Measurements from ENCODE around the gene RASGRP1.

Gene RASGRP1

GRCh38 chr15:38514601-38515000, 50.0 kb downstream of the RASGRP1 start:
- DNase-seq: no peak
- Histone ChIP-seq H3K9me3 (ENCODE audit: control extremely low read depth in 1 of 5, control insufficient read depth in 4 of 5, insufficient read depth in 2 of 5, low read depth in 1 of 5, low read length in 4 of 5) (no peaks in the 10 kb centered on the region), H3K36me3 (ENCODE audit: control insufficient read depth in 4 of 4, insufficient read depth in 4 of 4, low read length in 3 of 4) (peaks cover 0 to 10% (median 5%) of the 10 kb centered on the region in 4 experiments), H3K27me3 (replicated peaks in 2 of 5; ENCODE audit: control insufficient read depth in 4 of 5, insufficient read depth in 5 of 5, low read length in 4 of 5) (no peaks in the 10 kb centered on the region), H3K27ac (ENCODE audit: insufficient read depth in 1 of 2, low read depth in 1 of 2, low read length in 2 of 2, poor library complexity in 1 of 2, severe bottlenecking in 2 of 2) (no peak overlapping the region), H3K4me3 (ENCODE audit: control insufficient read depth in 1 of 7, extremely low read depth in 1 of 7, insufficient read depth in 4 of 7, low read depth in 2 of 7, low read length in 6 of 7) (no peak overlapping the region), H3K4me1 (ENCODE audit: control extremely low read depth in 1 of 4, control insufficient read depth in 4 of 4, insufficient read depth in 4 of 4, low read length in 3 of 4) (no peaks in the 10 kb centered on the region)
- CTCF ChIA-PET: interaction anchor here (0.6 to 0.7 kb wide), 2 partner anchors 9 to 17 kb away, joined by 3 read pairs; no protein-coding TSS in a partner anchor
- POLR2A ChIA-PET: no interaction called here
- 93% methylated on average over 2 of the region's 2 CpGs for WGBS (ENCODE audit: insufficient coverage)

DNA sequence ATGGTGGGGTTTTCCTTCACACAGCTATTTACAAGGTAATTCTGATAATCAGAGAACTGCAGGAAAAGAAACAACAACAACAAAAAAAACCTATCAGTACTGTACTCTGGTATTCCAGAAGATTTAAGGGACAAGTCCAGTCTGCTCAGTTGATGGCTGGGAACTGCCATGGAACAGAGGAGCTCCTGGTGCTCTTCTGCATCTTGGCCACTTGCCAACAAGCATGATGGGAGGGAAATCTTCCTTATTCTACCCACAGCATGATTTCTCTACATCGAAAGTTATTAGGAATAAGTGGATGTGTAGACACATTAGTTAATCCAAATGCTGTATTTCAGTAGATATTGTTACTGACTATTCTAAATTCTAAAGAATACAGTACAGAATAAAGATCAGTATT, 51.7 kb downstream of the RASGRP1 start:
- Histone ChIP-seq H3K9me3 (ENCODE audit: control extremely low read depth in 1 of 5, control insufficient read depth in 4 of 5, insufficient read depth in 2 of 5, low read depth in 1 of 5, low read length in 4 of 5) (no peaks in the 10 kb centered on the region), H3K27me3 (replicated peaks in 2 of 5; ENCODE audit: control insufficient read depth in 4 of 5, insufficient read depth in 5 of 5, low read length in 4 of 5) (no peaks in the 10 kb centered on the region), H3K27ac (ENCODE audit: insufficient read depth in 1 of 2, low read depth in 1 of 2, low read length in 2 of 2, poor library complexity in 1 of 2, severe bottlenecking in 2 of 2) (no peak overlapping the region), H3K4me3 (ENCODE audit: control insufficient read depth in 1 of 7, extremely low read depth in 1 of 7, insufficient read depth in 4 of 7, low read depth in 2 of 7, low read length in 6 of 7) (no peak overlapping the region), H3K36me3 (ENCODE audit: control insufficient read depth in 4 of 4, insufficient read depth in 4 of 4, low read length in 3 of 4) (peaks cover 0 to 13% (median 5%) of the 10 kb centered on the region in 4 experiments), H3K4me1 (ENCODE audit: control extremely low read depth in 1 of 4, control insufficient read depth in 4 of 4, insufficient read depth in 4 of 4, low read length in 3 of 4) (no peaks in the 10 kb centered on the region)
- CTCF ChIA-PET: interaction anchor here (0.9 to 1.4 kb wide), 3 partner anchors 11 to 73 kb away, joined by 3 to 4 read pairs (median 3); no protein-coding TSS in a partner anchor
- POLR2A ChIA-PET: interaction anchor here (0.6 kb wide), 1 partner anchor 21 kb away, joined by 3 read pairs; no protein-coding TSS in a partner anchor
- DNase-seq: peak in 2 of 3 donors; percentile 2 to 9
- WGBS (ENCODE audit: insufficient coverage): no CpG with 5 or more reads among the region's 1 CpG

DNA sequence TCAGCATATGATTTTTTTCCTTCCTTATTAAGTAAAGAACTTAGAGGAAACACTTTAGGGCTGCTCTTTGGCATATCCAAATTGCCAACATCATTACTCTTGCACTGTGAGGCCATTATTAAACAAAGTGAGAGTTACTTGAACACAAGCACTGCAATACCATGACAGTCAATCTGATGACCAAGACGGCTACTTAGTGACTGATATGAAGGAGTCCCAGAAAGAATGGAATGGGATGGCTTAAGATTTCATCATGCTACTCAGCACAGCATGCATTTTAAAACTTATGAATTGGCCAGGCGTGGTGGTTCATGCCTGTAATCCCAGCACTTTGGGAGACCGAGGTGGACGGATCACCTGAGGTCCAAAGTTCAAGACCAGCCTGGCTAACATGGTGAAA, 55.5 kb downstream of the RASGRP1 start:
- no peak for DNase-seq
- ChIA-PET POLR2A (no interaction called here), CTCF (interaction anchor here (1.0 to 1.5 kb wide), 2 partner anchors 54 to 55 kb away, joined by 3 to 4 read pairs; no protein-coding TSS in a partner anchor)
- peaks cover 0 to 15% (median 7%) of the 10 kb centered on the region in 4 experiments for H3K36me3 ChIP-seq (ENCODE audit: control insufficient read depth in 4 of 4, insufficient read depth in 4 of 4, low read length in 3 of 4)
- H3K9me3 ChIP-seq (ENCODE audit: control extremely low read depth in 1 of 5, control insufficient read depth in 4 of 5, insufficient read depth in 2 of 5, low read depth in 1 of 5, low read length in 4 of 5): no peaks in the 10 kb centered on the region
- no peak overlapping the region for H3K4me3 ChIP-seq (ENCODE audit: control insufficient read depth in 1 of 7, extremely low read depth in 1 of 7, insufficient read depth in 4 of 7, low read depth in 2 of 7, low read length in 6 of 7)
- H3K27me3 ChIP-seq (replicated peaks in 2 of 5; ENCODE audit: control insufficient read depth in 4 of 5, insufficient read depth in 5 of 5, low read length in 4 of 5): no peaks in the 10 kb centered on the region
- H3K4me1 ChIP-seq (ENCODE audit: control extremely low read depth in 1 of 4, control insufficient read depth in 4 of 4, insufficient read depth in 4 of 4, low read length in 3 of 4): no peaks in the 10 kb centered on the region
- no peak overlapping the region for H3K27ac ChIP-seq (ENCODE audit: insufficient read depth in 1 of 2, low read depth in 1 of 2, low read length in 2 of 2, poor library complexity in 1 of 2, severe bottlenecking in 2 of 2)
- 97% methylated on average over 3 of the region's 4 CpGs for WGBS (ENCODE audit: insufficient coverage)

- Histone ChIP-seq H3K9me3 (ENCODE audit: control extremely low read depth in 1 of 5, control insufficient read depth in 4 of 5, insufficient read depth in 2 of 5, low read depth in 1 of 5, low read length in 4 of 5) (no peaks in the 10 kb centered on the region), H3K27ac (ENCODE audit: insufficient read depth in 1 of 2, low read depth in 1 of 2, low read length in 2 of 2, poor library complexity in 1 of 2, severe bottlenecking in 2 of 2) (no peak overlapping the region), H3K27me3 (replicated peaks in 2 of 5; ENCODE audit: control insufficient read depth in 4 of 5, insufficient read depth in 5 of 5, low read length in 4 of 5) (no peaks in the 10 kb centered on the region), H3K36me3 (ENCODE audit: control insufficient read depth in 4 of 4, insufficient read depth in 4 of 4, low read length in 3 of 4) (peaks cover 0 to 15% (median 7%) of the 10 kb centered on the region in 4 experiments), H3K4me1 (ENCODE audit: control extremely low read depth in 1 of 4, control insufficient read depth in 4 of 4, insufficient read depth in 4 of 4, low read length in 3 of 4) (no peaks in the 10 kb centered on the region), H3K4me3 (ENCODE audit: control insufficient read depth in 1 of 7, extremely low read depth in 1 of 7, insufficient read depth in 4 of 7, low read depth in 2 of 7, low read length in 6 of 7) (no peak overlapping the region)
- DNase-seq: no peak
- ChIA-PET POLR2A (no interaction called here), CTCF (interaction anchor here (1.0 to 1.3 kb wide), 2 partner anchors 34 to 55 kb away, joined by 3 read pairs; no protein-coding TSS in a partner anchor)
- WGBS (ENCODE audit: insufficient coverage): 91% methylated on average over 3 of the region's 3 CpGs
These were observed 56.0 kb downstream of the RASGRP1 start for GRCh38 chr15:38508647-38509046.

DNA sequence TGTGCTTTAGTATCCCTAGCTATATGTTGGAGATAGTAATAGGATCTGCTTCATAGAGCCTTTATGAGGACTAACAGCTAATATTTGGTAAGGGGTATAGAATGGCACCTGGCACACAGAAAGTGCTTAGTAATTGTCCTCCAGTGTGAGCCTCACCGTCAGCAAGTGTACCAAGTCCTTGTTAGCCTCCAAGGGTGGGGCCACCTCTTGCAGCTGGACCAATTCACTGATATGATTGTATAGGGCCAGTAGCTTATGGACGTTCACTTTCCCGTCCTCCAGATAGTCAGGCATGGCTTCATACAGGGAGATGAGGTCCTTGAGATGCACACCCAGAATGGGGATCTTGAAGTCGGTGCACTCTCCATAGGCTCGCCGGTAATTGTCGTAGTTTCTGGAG, 57.0 kb downstream of the RASGRP1 start:
- no peak for DNase-seq
- Histone ChIP-seq H3K4me1 (ENCODE audit: control extremely low read depth in 1 of 4, control insufficient read depth in 4 of 4, insufficient read depth in 4 of 4, low read length in 3 of 4) (no peaks in the 10 kb centered on the region), H3K9me3 (ENCODE audit: control extremely low read depth in 1 of 5, control insufficient read depth in 4 of 5, insufficient read depth in 2 of 5, low read depth in 1 of 5, low read length in 4 of 5) (no peaks in the 10 kb centered on the region), H3K4me3 (ENCODE audit: control insufficient read depth in 1 of 7, extremely low read depth in 1 of 7, insufficient read depth in 4 of 7, low read depth in 2 of 7, low read length in 6 of 7) (no peak overlapping the region), H3K27me3 (replicated peaks in 2 of 5; ENCODE audit: control insufficient read depth in 4 of 5, insufficient read depth in 5 of 5, low read length in 4 of 5) (no peaks in the 10 kb centered on the region), H3K36me3 (ENCODE audit: control insufficient read depth in 4 of 4, insufficient read depth in 4 of 4, low read length in 3 of 4) (peaks cover 2 to 19% (median 8%) of the 10 kb centered on the region in 4 experiments), H3K27ac (ENCODE audit: insufficient read depth in 1 of 2, low read depth in 1 of 2, low read length in 2 of 2, poor library complexity in 1 of 2, severe bottlenecking in 2 of 2) (no peak overlapping the region)
- CTCF ChIA-PET: interaction anchor here (1.1 to 1.5 kb wide), 3 partner anchors 11 to 33 kb away, joined by 3 to 7 read pairs (median 3); no protein-coding TSS in a partner anchor
- WGBS (ENCODE audit: insufficient coverage): 93% methylated on average over 7 of the region's 7 CpGs
- POLR2A ChIA-PET: no interaction called here

GRCh38 chr15:38506997-38507396, 57.6 kb downstream of the RASGRP1 start:
- 83% methylated on average over 3 of the region's 4 CpGs for WGBS (ENCODE audit: insufficient coverage)
- Histone ChIP-seq H3K4me1 (ENCODE audit: control extremely low read depth in 1 of 4, control insufficient read depth in 4 of 4, insufficient read depth in 4 of 4, low read length in 3 of 4) (no peaks in the 10 kb centered on the region), H3K9me3 (ENCODE audit: control extremely low read depth in 1 of 5, control insufficient read depth in 4 of 5, insufficient read depth in 2 of 5, low read depth in 1 of 5, low read length in 4 of 5) (no peaks in the 10 kb centered on the region), H3K27me3 (replicated peaks in 2 of 5; ENCODE audit: control insufficient read depth in 4 of 5, insufficient read depth in 5 of 5, low read length in 4 of 5) (no peaks in the 10 kb centered on the region), H3K27ac (ENCODE audit: insufficient read depth in 1 of 2, low read depth in 1 of 2, low read length in 2 of 2, poor library complexity in 1 of 2, severe bottlenecking in 2 of 2) (no peak overlapping the region), H3K36me3 (ENCODE audit: control insufficient read depth in 4 of 4, insufficient read depth in 4 of 4, low read length in 3 of 4) (peaks cover 2 to 21% (median 8%) of the 10 kb centered on the region in 4 experiments), H3K4me3 (ENCODE audit: control insufficient read depth in 1 of 7, extremely low read depth in 1 of 7, insufficient read depth in 4 of 7, low read depth in 2 of 7, low read length in 6 of 7) (no peak overlapping the region)
- POLR2A ChIA-PET: no interaction called here
- DNase-seq: no peak
- CTCF ChIA-PET: interaction anchor here (1.1 to 1.5 kb wide), 2 partner anchors 10 to 17 kb away, joined by 3 to 7 read pairs; no protein-coding TSS in a partner anchor

GRCh38 chr15:38504680-38505467, 59.7 kb downstream of the RASGRP1 start:
- POLR2A ChIA-PET: no interaction called here
- 90% methylated on average over 2 of the region's 4 CpGs for WGBS (ENCODE audit: insufficient coverage)
- Histone ChIP-seq H3K4me3 (ENCODE audit: control insufficient read depth in 1 of 7, extremely low read depth in 1 of 7, insufficient read depth in 4 of 7, low read depth in 2 of 7, low read length in 6 of 7) (no peak overlapping the region), H3K9me3 (ENCODE audit: control extremely low read depth in 1 of 5, control insufficient read depth in 4 of 5, insufficient read depth in 2 of 5, low read depth in 1 of 5, low read length in 4 of 5) (peaks cover 0 to 3% (median 0%) of the 10 kb centered on the region in 5 experiments), H3K27ac (ENCODE audit: insufficient read depth in 1 of 2, low read depth in 1 of 2, low read length in 2 of 2, poor library complexity in 1 of 2, severe bottlenecking in 2 of 2) (no peak overlapping the region), H3K4me1 (ENCODE audit: control extremely low read depth in 1 of 4, control insufficient read depth in 4 of 4, insufficient read depth in 4 of 4, low read length in 3 of 4) (no peaks in the 10 kb centered on the region), H3K27me3 (replicated peaks in 2 of 5; ENCODE audit: control insufficient read depth in 4 of 5, insufficient read depth in 5 of 5, low read length in 4 of 5) (no peaks in the 10 kb centered on the region), H3K36me3 (ENCODE audit: control insufficient read depth in 4 of 4, insufficient read depth in 4 of 4, low read length in 3 of 4) (peaks cover 5 to 16% (median 11%) of the 10 kb centered on the region in 4 experiments)
- CTCF ChIA-PET: interaction anchor here (0.7 to 1.7 kb wide), 3 partner anchors 9 to 27 kb away, joined by 3 to 7 read pairs (median 4); no protein-coding TSS in a partner anchor
- no peak for DNase-seq

Measured in common myeloid progenitor, CD34-positive (primary cell).